Lung (tissue), 12 donors: ENCODE measurements around the gene APPBP2. TPM values are rescaled to one million over a fixed set of nuclear protein-coding genes. Genes with fewer than 3 reads are reported as not detected.
A peak's percentile ranks its signal among the peaks of the same experiment; 100 is the strongest.

ENCODE experiments used
- ATAC-seq: fragments of 200-7000 bp; cut with Tn5 transposase; one replicate; pipeline ENCODE4 v1.9.1; 2020; ENCODE audit warnings: moderate number of reproducible peaks; ENCODE audit not compliant: insufficient read depth, low FRiP score
- DNase-seq, 3 donors: peaks; one replicate each; pipeline ENCODE4 v3.0.0-alpha.2; 2013 to 2017
- H3K27ac ChIP-seq, 2 donors: one replicate each; pipeline ENCODE4 v1.5.1; 2013; ENCODE audit warnings: mild to moderate bottlenecking in 2 of 2, moderate library complexity in 2 of 2, control low read depth in 1 of 2, inconsistent platforms in 1 of 2, low read depth in 1 of 2, low read length in 1 of 2
- H3K27me3 ChIP-seq, 3 donors: one replicate each; pipeline ENCODE4 v1.5.1; 2013; ENCODE audit warnings: low read length in 2 of 3; ENCODE audit not compliant: control insufficient read depth in 3 of 3, insufficient read depth in 3 of 3
- H3K36me3 ChIP-seq, 4 donors: one replicate each; pipeline ENCODE4 v1.5.1; 2013; ENCODE audit warnings: low read length in 4 of 4, mild to moderate bottlenecking in 1 of 4, moderate library complexity in 1 of 4; ENCODE audit not compliant: control insufficient read depth in 4 of 4, insufficient read depth in 4 of 4
- H3K4me1 ChIP-seq, 5 donors: one replicate each; pipeline ENCODE4 v1.5.1; 2013; ENCODE audit warnings: low read length in 5 of 5, mild to moderate bottlenecking in 2 of 5, moderate library complexity in 1 of 5; ENCODE audit not compliant: control insufficient read depth in 5 of 5, insufficient read depth in 5 of 5
- H3K4me3 ChIP-seq: one replicate; pipeline ENCODE4 v1.5.1; 2013; ENCODE audit warnings: mild to moderate bottlenecking, control low read depth, moderate library complexity
- H3K9ac ChIP-seq, 2 donors: one replicate each; pipeline ENCODE4 v1.5.1; 2013; ENCODE audit warnings: low read length in 2 of 2, control low read depth in 1 of 2; ENCODE audit not compliant: insufficient read depth in 1 of 2
- H3K9me3 ChIP-seq, 4 donors: one replicate each; pipeline ENCODE4 v1.5.1; 2013; ENCODE audit warnings: low read length in 3 of 4, mild to moderate bottlenecking in 1 of 4, moderate library complexity in 1 of 4; ENCODE audit not compliant: control insufficient read depth in 4 of 4, insufficient read depth in 3 of 4
- CTCF ChIP-seq: IDR thresholded peaks from 2 replicates; pipeline ENCODE4 v1.5.1; 2012; ENCODE audit warnings: mild to moderate bottlenecking; ENCODE audit errors: control extremely low read depth, extremely low read depth
- WGBS, 2 donors: extraction: QIAGEN DNeasy Blood & Tissue Kit; methylation state at CpG; one replicate each; pipeline ENCODE4 v1.1.7; 2013; 5-methylcytosine and 5-hydroxymethylcytosine counted together
- polyA plus RNA-seq, 2 donors: library from polyadenylated mRNA; stranded (reverse); fragments of 200-250 nt; gene quantifications; one replicate each; pipeline ENCODE4 v1.2.1, GENCODE V29; 2013
- total RNA-seq, 2 donors: library from RNA; depleted of rRNA in 1 of 2; stranded (reverse); fragments of >200 nt in 1 of 2; gene quantifications; one replicate each; pipeline ENCODE4 v1.2.1, GENCODE V29; 2014 to 2021
- donor health status: control.
- donor health status: control.
- donor health status: Bipolar disorder and iron deficiency.
- donor health status: healthy.
- donor health status: DM: yes; HTN: yes; CAD: no.

APPBP2 gene
- total and polyA plus RNA-seq, 4 donors, result 5.7 to 57.8 (median 20.6) TPM

DNA sequence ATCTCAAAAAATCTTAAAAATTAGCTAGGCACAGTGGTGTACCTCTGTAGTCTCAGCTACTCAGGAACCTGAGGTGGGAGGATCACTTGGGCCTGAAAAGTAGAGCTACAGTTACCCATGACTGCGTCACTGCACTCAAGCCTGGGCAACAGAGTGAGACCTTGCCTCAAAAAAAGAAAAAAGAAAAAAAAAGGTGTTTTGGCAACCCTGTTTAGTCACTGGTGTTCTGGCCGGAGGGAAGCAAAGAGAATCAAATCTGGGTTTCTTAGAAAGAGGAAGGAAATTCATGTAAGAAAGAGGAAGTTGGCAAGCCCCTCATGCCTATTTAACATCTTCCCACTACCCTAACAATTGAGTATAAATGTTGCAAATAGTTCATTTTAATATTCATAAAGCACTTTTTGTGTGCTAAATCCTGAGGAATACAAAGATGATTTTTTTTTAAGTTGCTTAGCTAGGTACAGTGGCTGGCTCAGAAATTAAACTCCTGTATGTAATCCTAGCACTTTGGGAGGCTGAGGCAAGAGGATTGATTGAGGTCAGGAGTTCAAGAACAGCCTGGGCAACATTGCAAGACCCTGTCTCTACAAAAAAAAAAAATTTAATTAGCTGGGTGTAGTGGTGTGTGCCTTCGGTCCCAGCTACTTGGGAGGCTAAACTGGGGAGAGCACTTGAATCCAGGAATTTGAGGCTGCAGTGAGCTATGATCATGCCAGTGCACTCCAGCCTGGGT lies 127.6 kb downstream of the APPBP2 start:
- H3K27ac ChIP-seq, result peak overlapping the region in 1 of 2 donors; percentile 56
- 30 to 63% methylated on average over 3 of the region's 3 CpGs for WGBS, 2 donors
- H3K9me3 ChIP-seq, result no peaks in the 10 kb centered on the region
- no peak overlapping the region for H3K4me3 ChIP-seq
- H3K36me3 ChIP-seq, result no peaks in the 10 kb centered on the region
- H3K27me3 ChIP-seq, result no peaks in the 10 kb centered on the region
- TF ChIP-seq CTCF, result no peak
- H3K9ac ChIP-seq, result no peak overlapping the region
- ATAC-seq (no peak), DNase-seq (no peak)
- peaks cover 0 to under 1% (median 0%) of the 10 kb centered on the region in 5 donors for H3K4me1 ChIP-seq

- H3K4me3 ChIP-seq, result no peak overlapping the region
- H3K9ac ChIP-seq, result no peak overlapping the region
- no peak overlapping the region for H3K27ac ChIP-seq
- no peaks in the 10 kb centered on the region for H3K9me3 ChIP-seq
- no peaks in the 10 kb centered on the region for H3K27me3 ChIP-seq
- DNase-seq (no peak), ATAC-seq (no peak)
- 87 to 90% methylated on average over 3 of the region's 3 CpGs for WGBS, 2 donors
- no peak for TF ChIP-seq CTCF
- H3K4me1 ChIP-seq, result peaks cover 0 to 5% (median 0%) of the 10 kb centered on the region in 5 donors
- H3K36me3 ChIP-seq, result no peaks in the 10 kb centered on the region
These were observed 129.6 kb downstream of the APPBP2 start for GRCh38 chr17:60396412-60396811.

DNA sequence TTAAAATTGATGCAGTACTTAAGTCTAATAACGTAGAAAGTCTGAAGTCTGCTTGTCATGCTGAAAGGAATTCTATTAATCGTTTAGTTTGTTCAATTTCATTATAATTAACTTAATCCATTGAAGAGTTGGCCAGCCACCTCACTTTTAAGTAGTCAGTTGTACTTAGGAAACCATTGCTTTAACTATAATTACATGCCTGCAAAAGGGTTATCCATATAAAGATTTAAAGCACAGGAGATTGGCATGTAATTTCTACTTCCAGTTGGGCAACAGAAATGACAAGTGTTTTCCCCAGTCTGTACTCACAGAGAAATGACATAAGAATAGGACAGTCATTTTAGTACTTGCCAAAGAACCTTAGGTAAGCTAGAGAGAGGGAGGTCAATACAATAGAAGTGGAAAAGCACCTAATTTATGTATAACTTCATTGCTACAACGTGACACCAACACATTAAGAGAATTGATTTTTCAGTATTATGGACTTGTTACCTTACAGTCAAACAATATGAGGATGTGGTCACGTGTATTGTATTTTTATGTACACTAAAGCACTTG lies 130.5 kb downstream of the APPBP2 start:
- H3K4me1 ChIP-seq, result peaks cover 0 to 12% (median 5%) of the 10 kb centered on the region in 5 donors
- TF ChIP-seq CTCF, result no peak
- H3K27ac ChIP-seq, result no peak overlapping the region

More for the DNA sequence above, 130.5 kb downstream of the APPBP2 start:
- Histone ChIP-seq H3K36me3 (no peaks in the 10 kb centered on the region), H3K4me3 (no peak overlapping the region), H3K9me3 (no peaks in the 10 kb centered on the region), H3K9ac (no peak overlapping the region), H3K27me3 (no peaks in the 10 kb centered on the region)
- ATAC-seq, result no peak
- 63 to 74% methylated on average over 4 of the region's 4 CpGs for WGBS, 2 donors
- no peak for DNase-seq
